Neural progenitor cell (in vitro differentiated cells): ENCODE measurements around the gene CHIT1. TPM values are rescaled to one million over a fixed set of nuclear protein-coding genes. Genes with fewer than 3 reads are reported as not detected.

ENCODE experiments used
- DNase-seq: peaks from one replicate; pipeline ENCODE4 v3.0.0-alpha.2; 2016; ENCODE audit warnings: low spot score
- H2AFZ ChIP-seq: fragments of 200-600 bp; sonication (generic); replicated peaks from 2 replicates; pipeline ENCODE4 v1.6.1; 2016; ENCODE audit warnings: antibody characterized with exemption
- H3F3A ChIP-seq: fragments of 200-600 bp; sonication (generic); 2 replicates; pipeline ENCODE4 v1.6.1; 2016; ENCODE audit warnings: antibody characterized with exemption, low read depth
- H3K27ac ChIP-seq: fragments of 200-600 bp; sonication (generic); 2 replicates; pipeline ENCODE4 v1.5.1; 2016; ENCODE audit warnings: mild to moderate bottlenecking
- H3K27me3 ChIP-seq: fragments of 200-600 bp; sonication (generic); 2 replicates; pipeline ENCODE4 v1.6.1; 2016; ENCODE audit warnings: mild to moderate bottlenecking, moderate library complexity
- H3K36me3 ChIP-seq: fragments of 200-600 bp; sonication (generic); 2 replicates; pipeline ENCODE4 v1.5.1; 2016
- H3K4me1 ChIP-seq: fragments of 200-600 bp; sonication (generic); 2 replicates; pipeline ENCODE4 v1.6.1; 2016; ENCODE audit warnings: mixed run types
- H3K4me2 ChIP-seq: fragments of 200-600 bp; sonication (generic); 2 replicates; pipeline ENCODE4 v1.6.1; 2016
- H3K4me3 ChIP-seq: fragments of 200-600 bp; sonication (generic); 2 replicates; pipeline ENCODE4 v1.5.1; 2016
- H3K79me2 ChIP-seq: fragments of 200-600 bp; sonication (generic); 2 replicates; pipeline ENCODE4 v1.6.1; 2016; ENCODE audit warnings: low read depth
- H3K9ac ChIP-seq: fragments of 200-600 bp; sonication (generic); 2 replicates; pipeline ENCODE4 v1.6.1; 2016
- H3K9me3 ChIP-seq: fragments of 200-600 bp; sonication (generic); 2 replicates; pipeline ENCODE4 v1.5.1; 2016; ENCODE audit warnings: low read depth
- H4K20me1 ChIP-seq: fragments of 200-600 bp; sonication (generic); 2 replicates; pipeline ENCODE4 v1.6.1; 2016; ENCODE audit warnings: low read depth
- H3K27ac Mint-ChIP-seq: 3 replicates; pipeline ENCODE4 v1.8.0; 2021; ENCODE audit warnings: mixed read lengths
- H3K27me3 Mint-ChIP-seq: 2 replicates; pipeline ENCODE4 v1.8.0; 2022; ENCODE audit warnings: low read depth, mild to moderate bottlenecking, inconsistent platforms, moderate library complexity, mixed read lengths; ENCODE audit not compliant: insufficient read depth
- H3K36me3 Mint-ChIP-seq: 3 replicates; pipeline ENCODE4 v1.8.0; 2021; ENCODE audit warnings: mixed read lengths
- H3K4me1 Mint-ChIP-seq: 3 replicates; pipeline ENCODE4 v1.8.0; 2021; ENCODE audit warnings: mixed read lengths
- H3K4me3 Mint-ChIP-seq: 3 replicates; pipeline ENCODE4 v1.8.0; 2021; ENCODE audit warnings: mild to moderate bottlenecking, moderate library complexity, mixed read lengths
- H3K9me3 Mint-ChIP-seq: 3 replicates; pipeline ENCODE4 v1.8.0; 2020; ENCODE audit warnings: mixed read lengths
- EZH2 ChIP-seq: fragments of 200-600 bp; sonication (generic); IDR thresholded peaks from 2 replicates; pipeline ENCODE4 v1.6.1; 2017; ENCODE audit warnings: antibody characterized with exemption, mild to moderate bottlenecking, moderate library complexity
- EZH2phosphoT487 ChIP-seq: fragments of 200-600 bp; sonication (generic); IDR thresholded peaks from 2 replicates; pipeline ENCODE4 v1.6.1; 2017; ENCODE audit warnings: antibody characterized with exemption
- total RNA-seq: library from RNA; depleted of rRNA; stranded (reverse); fragments of >200 nt; gene quantifications from 2 replicates; pipeline ENCODE4 v1.2.3, GENCODE V29; 2015; ENCODE audit warnings: low replicate concordance
- TF ChIP-seq, protein P1 (sequence below): fragments of 200-600 bp; sonication (generic); IDR thresholded peaks from 2 replicates; pipeline ENCODE4 v1.5.1; 2017; ENCODE audit warnings: antibody characterized with exemption, mild to moderate bottlenecking

The CHIT1 gene
- total RNA-seq, 1 donor from 2014 or later, result 0.11 TPM

DNA sequence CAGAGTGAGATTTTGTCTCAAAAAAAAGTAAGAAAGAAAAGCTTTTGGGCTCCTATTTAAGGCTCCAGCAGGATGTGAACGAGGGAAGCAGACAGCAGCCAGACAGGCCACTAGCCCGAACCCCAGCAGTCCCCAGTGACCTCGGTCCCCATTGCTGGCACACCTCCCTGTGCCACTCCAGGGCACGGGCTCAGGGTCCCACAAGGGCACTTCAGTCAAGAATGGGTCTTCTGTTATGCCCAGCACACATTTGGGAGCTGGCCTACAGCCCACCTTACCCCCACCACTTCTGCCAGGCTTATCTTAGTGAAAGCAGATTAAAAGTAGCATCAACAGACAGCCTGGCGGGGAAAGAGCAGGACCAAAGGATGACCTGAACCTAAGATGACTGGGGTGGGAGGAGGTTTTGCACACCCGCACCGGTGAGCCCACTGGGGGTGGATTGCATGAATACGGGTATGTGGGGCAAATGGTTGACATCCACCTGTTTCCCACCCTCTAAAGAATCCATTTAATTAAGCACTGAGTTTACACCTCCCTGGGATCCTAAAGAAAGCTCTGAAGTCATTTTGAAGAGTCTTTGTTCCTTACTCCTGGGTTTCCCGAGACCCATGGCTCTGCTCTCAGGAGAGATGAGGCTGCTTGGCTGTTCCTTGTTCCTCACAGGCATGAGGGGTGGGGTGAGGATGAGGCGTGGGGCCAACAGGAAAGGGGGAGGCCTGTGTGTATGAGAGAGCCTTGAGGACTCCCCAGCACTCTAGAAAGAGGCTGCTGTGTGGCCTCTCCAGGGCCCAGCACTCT, 47.7 kb downstream of the CHIT1 start:
- H3K79me2 ChIP-seq, result no peaks in the 10 kb centered on the region
- H3F3A ChIP-seq, result peaks cover 38% of the 10 kb centered on the region
- no peaks in the 10 kb centered on the region for H3K27me3 ChIP-seq
- peaks cover 63% of the 10 kb centered on the region for H3K4me1 ChIP-seq
- no peak for TF ChIP-seq EZH2
- TF ChIP-seq, protein P1, sequence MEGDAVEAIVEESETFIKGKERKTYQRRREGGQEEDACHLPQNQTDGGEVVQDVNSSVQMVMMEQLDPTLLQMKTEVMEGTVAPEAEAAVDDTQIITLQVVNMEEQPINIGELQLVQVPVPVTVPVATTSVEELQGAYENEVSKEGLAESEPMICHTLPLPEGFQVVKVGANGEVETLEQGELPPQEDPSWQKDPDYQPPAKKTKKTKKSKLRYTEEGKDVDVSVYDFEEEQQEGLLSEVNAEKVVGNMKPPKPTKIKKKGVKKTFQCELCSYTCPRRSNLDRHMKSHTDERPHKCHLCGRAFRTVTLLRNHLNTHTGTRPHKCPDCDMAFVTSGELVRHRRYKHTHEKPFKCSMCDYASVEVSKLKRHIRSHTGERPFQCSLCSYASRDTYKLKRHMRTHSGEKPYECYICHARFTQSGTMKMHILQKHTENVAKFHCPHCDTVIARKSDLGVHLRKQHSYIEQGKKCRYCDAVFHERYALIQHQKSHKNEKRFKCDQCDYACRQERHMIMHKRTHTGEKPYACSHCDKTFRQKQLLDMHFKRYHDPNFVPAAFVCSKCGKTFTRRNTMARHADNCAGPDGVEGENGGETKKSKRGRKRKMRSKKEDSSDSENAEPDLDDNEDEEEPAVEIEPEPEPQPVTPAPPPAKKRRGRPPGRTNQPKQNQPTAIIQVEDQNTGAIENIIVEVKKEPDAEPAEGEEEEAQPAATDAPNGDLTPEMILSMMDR, result no peak
- no peak for TF ChIP-seq EZH2phosphoT487
- no peaks in the 10 kb centered on the region for H3K36me3 ChIP-seq
- H2AFZ ChIP-seq, result peak overlapping the region; percentile 48
- peak; percentile 15 for DNase-seq
- H3K4me2 ChIP-seq, result peak overlapping the region; percentile 7
- Mint-ChIP-seq H3K4me3 (no peak overlapping the region), H3K27me3 (peaks cover 18% of the 10 kb centered on the region), H3K4me1 (peaks cover 65% of the 10 kb centered on the region), H3K36me3 (no peaks in the 10 kb centered on the region), H3K27ac (peak overlapping the region; percentile 93), H3K9me3 (no peaks in the 10 kb centered on the region)
- peak overlapping the region; percentile 86 for H3K27ac ChIP-seq
- no peaks in the 10 kb centered on the region for H3K9me3 ChIP-seq
- no peak overlapping the region for H3K4me3 ChIP-seq
- no peak overlapping the region for H3K9ac ChIP-seq
- no peaks in the 10 kb centered on the region for H4K20me1 ChIP-seq

DNA sequence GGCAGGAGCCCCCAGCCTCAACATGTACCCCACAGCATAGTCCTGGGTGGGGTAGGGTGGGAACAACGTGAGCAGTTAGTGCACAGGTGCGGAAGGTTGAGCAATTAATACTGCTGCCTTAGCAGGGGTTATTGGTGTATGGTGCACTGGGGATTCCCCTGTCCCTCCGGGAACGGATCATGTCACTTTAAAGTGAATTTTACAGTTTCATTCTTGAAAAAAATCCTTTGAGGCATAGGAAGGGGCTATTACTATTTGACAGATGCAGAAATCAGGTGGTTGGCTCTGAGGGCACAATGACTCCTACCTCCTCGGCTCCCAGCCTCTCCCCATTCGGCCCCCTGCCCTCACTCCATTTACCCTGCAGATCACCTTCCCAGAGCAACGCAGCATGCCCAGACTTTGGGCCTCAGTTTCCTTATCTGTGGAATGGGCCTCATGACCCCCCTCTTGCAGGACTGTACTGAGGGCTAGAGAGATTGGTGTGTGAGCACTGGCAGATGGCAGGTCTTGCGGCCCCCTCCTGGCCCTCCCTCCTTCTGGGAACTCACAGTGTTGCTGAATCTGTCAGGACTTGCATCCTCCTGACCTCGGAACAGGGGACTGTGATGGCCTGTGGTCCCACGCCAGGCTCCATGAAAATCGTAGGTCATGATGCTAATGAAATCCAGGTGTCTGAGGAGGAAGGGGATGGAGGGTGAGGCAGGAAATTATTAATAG, 48.7 kb downstream of the CHIT1 start:
- TF ChIP-seq, protein P1, result no peak
- no peak for TF ChIP-seq EZH2
- TF ChIP-seq EZH2phosphoT487, result no peak
- H3K9me3 ChIP-seq, result no peaks in the 10 kb centered on the region
- H3K4me2 ChIP-seq, result no peak overlapping the region
- no peaks in the 10 kb centered on the region for H4K20me1 ChIP-seq
- no peak overlapping the region for H3K27ac ChIP-seq
- peaks cover 61% of the 10 kb centered on the region for H3K4me1 Mint-ChIP-seq
- peak overlapping the region; percentile 76 for H3K27ac Mint-ChIP-seq
- no peak overlapping the region for H3K4me3 Mint-ChIP-seq
- no peaks in the 10 kb centered on the region for H3K9me3 Mint-ChIP-seq
- H3K4me3 ChIP-seq, result no peak overlapping the region
- no peaks in the 10 kb centered on the region for H3K27me3 ChIP-seq
- no peaks in the 10 kb centered on the region for H3K36me3 ChIP-seq
- no peak overlapping the region for H2AFZ ChIP-seq
- H3K79me2 ChIP-seq, result no peaks in the 10 kb centered on the region
- no peaks in the 10 kb centered on the region for H3K36me3 Mint-ChIP-seq
- H3F3A ChIP-seq, result peaks cover 34% of the 10 kb centered on the region
- no peak overlapping the region for H3K9ac ChIP-seq
- H3K4me1 ChIP-seq, result peaks cover 54% of the 10 kb centered on the region
- DNase-seq, result no peak
- H3K27me3 Mint-ChIP-seq, result peaks cover 16% of the 10 kb centered on the region

DNA sequence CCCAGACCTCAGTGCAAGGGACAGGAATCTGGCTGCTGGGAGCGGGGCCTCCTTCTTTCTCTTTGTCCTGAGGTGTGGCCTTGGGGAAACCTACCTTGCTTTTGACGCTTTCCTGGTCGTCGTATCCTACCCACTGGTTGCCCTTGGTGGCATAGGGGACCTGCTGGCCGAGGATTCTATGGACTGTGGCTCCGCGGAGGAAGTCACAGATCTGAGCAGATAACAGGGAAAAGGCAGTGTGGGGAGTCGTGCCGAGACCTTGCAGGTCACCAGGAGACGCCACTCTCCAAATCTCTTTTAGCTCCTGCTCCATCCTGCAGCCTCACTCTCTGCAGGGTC, 49.8 kb downstream of the CHIT1 start:
- H3K4me2 ChIP-seq, result no peak overlapping the region
- H3K27ac ChIP-seq, result no peak overlapping the region
- Mint-ChIP-seq H3K4me3 (no peak overlapping the region), H3K36me3 (no peaks in the 10 kb centered on the region), H3K27me3 (peaks cover 12% of the 10 kb centered on the region), H3K9me3 (no peaks in the 10 kb centered on the region), H3K4me1 (peaks cover 55% of the 10 kb centered on the region), H3K27ac (peak overlapping the region; percentile 70)
- H2AFZ ChIP-seq, result no peak overlapping the region
- no peaks in the 10 kb centered on the region for H3K9me3 ChIP-seq
- peak; percentile 18 for DNase-seq
- H3K27me3 ChIP-seq, result no peaks in the 10 kb centered on the region
- peaks cover 34% of the 10 kb centered on the region for H3F3A ChIP-seq
- H3K36me3 ChIP-seq, result no peaks in the 10 kb centered on the region
- peaks cover 47% of the 10 kb centered on the region for H3K4me1 ChIP-seq
- no peaks in the 10 kb centered on the region for H4K20me1 ChIP-seq
- no peak overlapping the region for H3K4me3 ChIP-seq
- H3K9ac ChIP-seq, result no peak overlapping the region
- no peaks in the 10 kb centered on the region for H3K79me2 ChIP-seq
- TF ChIP-seq EZH2 (no peak), EZH2phosphoT487 (no peak)
- TF ChIP-seq, protein P1, result no peak
